Subcutaneous abdominal adipose tissue (tissue), 5 donors: Measurements from ENCODE around the gene EXD3.

ENCODE experiments used
- H3K27ac ChIP-seq: one replicate; pipeline ENCODE4 v1.7.0; 2013; ENCODE audit warnings: low read depth, mild to moderate bottlenecking, inconsistent platforms, low read length, moderate library complexity
- H3K27me3 ChIP-seq, 5 donors: one replicate each; pipeline ENCODE4 v1.7.0; 2013; ENCODE audit warnings: low read length in 5 of 5, inconsistent platforms in 1 of 5; ENCODE audit not compliant: control insufficient read depth in 5 of 5, insufficient read depth in 4 of 5
- H3K36me3 ChIP-seq, 5 donors: one replicate each; pipeline ENCODE4 v1.7.0; 2013; ENCODE audit warnings: low read length in 5 of 5; ENCODE audit not compliant: control insufficient read depth in 5 of 5, insufficient read depth in 5 of 5
- H3K4me1 ChIP-seq, 5 donors: one replicate each; pipeline ENCODE4 v1.7.0; 2013; ENCODE audit warnings: low read length in 5 of 5, mild to moderate bottlenecking in 3 of 5, moderate library complexity in 1 of 5; ENCODE audit not compliant: control insufficient read depth in 5 of 5, insufficient read depth in 5 of 5
- H3K4me3 ChIP-seq, 5 donors: one replicate each; pipeline ENCODE4 v1.7.0; 2013; ENCODE audit warnings: low read length in 5 of 5, low read depth in 1 of 5
- H3K9ac ChIP-seq, 5 donors: one replicate each; pipeline ENCODE4 v1.7.0; 2013; ENCODE audit warnings: low read length in 5 of 5, mild to moderate bottlenecking in 4 of 5, moderate library complexity in 3 of 5
- H3K9me3 ChIP-seq, 5 donors: one replicate each; pipeline ENCODE4 v1.7.0; 2013; ENCODE audit warnings: low read length in 5 of 5; ENCODE audit not compliant: control insufficient read depth in 5 of 5
- donor health status: healthy.
- donor health status: healthy.
- donor health status: healthy.
- donor health status: healthy.
- donor health status: healthy.

Gene EXD3

DNA sequence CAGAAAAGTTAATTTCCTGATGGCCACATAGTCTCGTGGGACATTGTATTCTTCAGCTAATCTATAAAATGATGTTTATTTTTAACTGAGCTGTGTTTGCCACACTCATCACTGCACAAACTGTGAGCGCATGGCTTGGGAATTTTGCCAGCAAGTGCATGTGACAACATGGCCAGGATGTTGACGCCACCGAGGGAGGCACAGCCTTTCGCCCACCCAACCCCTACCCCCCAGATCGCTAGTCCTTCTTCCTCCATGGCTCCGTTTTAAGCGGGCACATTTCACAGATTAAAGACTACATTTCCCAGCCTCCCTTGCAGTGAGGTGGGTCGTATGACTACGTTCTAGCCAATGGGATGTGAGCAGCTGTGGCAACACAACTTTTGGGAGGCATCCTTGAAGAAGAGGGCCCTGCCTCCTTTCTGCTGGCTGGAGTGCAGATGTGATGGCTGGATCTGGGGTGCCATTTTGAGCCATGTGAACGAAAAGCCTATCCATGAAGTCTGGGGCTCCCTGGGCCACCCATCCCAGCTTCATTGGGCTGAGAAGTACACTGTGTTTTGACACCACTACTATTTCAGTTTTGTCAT lies 128.8 kb downstream of the EXD3 start:
- H3K36me3 ChIP-seq = peaks cover 0 to 1% (median 0%) of the 10 kb centered on the region in 5 donors
- no peak overlapping the region for H3K27ac ChIP-seq
- H3K4me3 ChIP-seq = peak overlapping the region in 4 of 5 donors; percentile 4 to 44 (median 24)
- H3K27me3 ChIP-seq = peaks cover 23 to 46% (median 40%) of the 10 kb centered on the region in 5 donors
- H3K9me3 ChIP-seq = peaks cover 0 to 5% (median 4%) of the 10 kb centered on the region in 5 donors
- no peak overlapping the region for H3K9ac ChIP-seq
- H3K4me1 ChIP-seq = peaks cover 0 to 44% (median 36%) of the 10 kb centered on the region in 5 donors

GRCh38 chr9:137293482-137294090 lies 129.4 kb downstream of the EXD3 start:
- Histone ChIP-seq H3K36me3 (no peaks in the 10 kb centered on the region), H3K9me3 (peaks cover 0 to 5% (median 4%) of the 10 kb centered on the region in 5 donors), H3K4me1 (peaks cover 0 to 38% (median 30%) of the 10 kb centered on the region in 5 donors), H3K4me3 (peak overlapping the region in 3 of 5 donors; percentile 4 to 27 (median 20)), H3K9ac (no peak overlapping the region), H3K27me3 (peaks cover 17 to 40% (median 34%) of the 10 kb centered on the region in 5 donors), H3K27ac (no peak overlapping the region)

GRCh38 chr9:137293094-137293481 lies 129.9 kb downstream of the EXD3 start:
- Histone ChIP-seq H3K9me3 (peaks cover 0 to 5% (median 4%) of the 10 kb centered on the region in 5 donors), H3K27me3 (peaks cover 12 to 35% (median 29%) of the 10 kb centered on the region in 5 donors), H3K36me3 (no peaks in the 10 kb centered on the region), H3K27ac (no peak overlapping the region), H3K4me1 (peaks cover 0 to 33% (median 26%) of the 10 kb centered on the region in 5 donors), H3K4me3 (no peak overlapping the region), H3K9ac (no peak overlapping the region)

DNA sequence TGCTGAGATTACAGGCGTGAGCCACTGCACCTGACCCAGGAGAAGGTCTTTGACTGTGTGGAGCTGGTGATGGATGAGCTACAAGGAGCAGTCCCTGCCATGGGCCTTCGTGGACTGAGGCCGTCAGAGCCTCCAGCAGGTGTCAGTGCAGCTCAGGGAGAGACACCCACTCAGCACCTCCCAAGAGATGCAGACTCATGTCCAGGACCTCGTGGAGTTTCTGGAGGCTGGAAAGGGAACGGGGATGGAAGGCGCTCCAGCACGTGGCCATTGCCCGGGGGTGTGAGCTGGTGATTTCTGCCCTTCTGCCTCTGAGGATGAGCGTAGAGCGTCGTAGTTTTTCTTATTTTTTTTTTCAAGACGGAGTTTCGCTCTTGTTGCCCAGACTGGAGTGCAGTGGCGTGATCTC lies 136.0 kb downstream of the EXD3 start:
- no peaks in the 10 kb centered on the region for H3K9me3 ChIP-seq
- H3K27ac ChIP-seq = no peak overlapping the region
- H3K9ac ChIP-seq = no peak overlapping the region
- peaks cover 0 to 5% (median 0%) of the 10 kb centered on the region in 5 donors for H3K4me1 ChIP-seq
- no peaks in the 10 kb centered on the region for H3K36me3 ChIP-seq
- peaks cover 0 to 3% (median 0%) of the 10 kb centered on the region in 5 donors for H3K27me3 ChIP-seq
- H3K4me3 ChIP-seq = no peak overlapping the region

DNA sequence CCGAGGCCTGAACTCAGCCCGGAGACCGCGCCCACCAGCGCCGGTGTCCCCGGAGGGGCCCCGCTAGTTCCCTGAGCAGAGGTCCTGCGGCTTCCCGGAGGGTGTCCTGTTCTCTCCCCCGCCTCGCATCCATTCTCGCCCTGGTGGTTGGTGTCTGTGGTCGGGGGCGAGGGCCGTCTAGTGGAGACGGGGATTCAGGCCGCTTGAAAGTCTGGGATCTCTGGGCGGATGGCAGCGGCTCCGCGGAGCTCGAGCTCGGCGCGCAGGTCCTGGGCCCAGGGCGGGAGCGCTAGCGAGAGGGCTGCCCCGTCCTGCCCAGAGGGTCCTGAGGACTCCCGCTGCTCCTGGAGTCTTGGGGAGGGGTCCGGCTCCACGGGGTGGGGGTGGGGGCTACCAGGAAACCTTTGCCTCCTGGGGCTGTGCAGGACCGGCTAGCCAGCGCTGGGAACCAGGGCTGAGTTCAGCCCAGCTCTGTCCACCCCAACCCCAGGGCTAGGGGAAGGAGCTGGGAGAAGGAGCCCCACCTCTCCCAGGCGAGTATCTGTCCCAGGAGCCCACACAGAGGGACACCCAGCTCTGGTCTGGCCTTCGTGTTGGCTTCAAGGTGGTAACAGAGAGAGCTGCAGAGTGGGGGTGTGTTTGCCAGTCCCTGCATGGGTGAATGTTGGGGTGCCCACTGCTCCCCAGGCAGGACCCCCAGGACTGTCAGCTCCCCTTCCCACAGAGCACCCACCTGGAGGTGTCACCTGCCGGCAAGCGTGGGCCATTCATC lies 141.4 kb downstream of the EXD3 start:
- peaks cover 0 to 19% (median 8%) of the 10 kb centered on the region in 5 donors for H3K36me3 ChIP-seq
- H3K27me3 ChIP-seq = peaks cover 0 to 20% (median 10%) of the 10 kb centered on the region in 5 donors
- no peak overlapping the region for H3K27ac ChIP-seq
- H3K4me3 ChIP-seq = no peak overlapping the region
- no peak overlapping the region for H3K9ac ChIP-seq
- peaks cover 0 to 44% (median 27%) of the 10 kb centered on the region in 5 donors for H3K4me1 ChIP-seq
- H3K9me3 ChIP-seq = peaks cover 0 to 3% (median 0%) of the 10 kb centered on the region in 5 donors

GRCh38 chr9:137280474-137281344 lies 142.3 kb downstream of the EXD3 start:
- Histone ChIP-seq H3K9ac (no peak overlapping the region), H3K9me3 (peaks cover 0 to 3% (median 0%) of the 10 kb centered on the region in 5 donors), H3K4me1 (peaks cover 0 to 52% (median 35%) of the 10 kb centered on the region in 5 donors), H3K27me3 (peaks cover 0 to 20% (median 10%) of the 10 kb centered on the region in 5 donors), H3K4me3 (peak overlapping the region in 1 of 5 donors; percentile 34), H3K27ac (no peak overlapping the region), H3K36me3 (peaks cover 0 to 19% (median 8%) of the 10 kb centered on the region in 5 donors)

- peaks cover 0 to 3% (median 0%) of the 10 kb centered on the region in 5 donors for H3K9me3 ChIP-seq
- peaks cover 0 to 22% (median 10%) of the 10 kb centered on the region in 5 donors for H3K27me3 ChIP-seq
- no peak overlapping the region for H3K27ac ChIP-seq
- no peak overlapping the region for H3K4me3 ChIP-seq
- H3K9ac ChIP-seq = no peak overlapping the region
- peaks cover 0 to 58% (median 41%) of the 10 kb centered on the region in 5 donors for H3K4me1 ChIP-seq
- H3K36me3 ChIP-seq = peaks cover 0 to 19% (median 8%) of the 10 kb centered on the region in 5 donors
Measured at GRCh38 chr9:137279741-137280473, 143.1 kb downstream of the EXD3 start.

- peaks cover 0 to 22% (median 10%) of the 10 kb centered on the region in 5 donors for H3K27me3 ChIP-seq
- H3K36me3 ChIP-seq = peaks cover 0 to 19% (median 8%) of the 10 kb centered on the region in 5 donors
- H3K4me1 ChIP-seq = peaks cover 0 to 66% (median 48%) of the 10 kb centered on the region in 5 donors
- peaks cover 0 to 3% (median 0%) of the 10 kb centered on the region in 5 donors for H3K9me3 ChIP-seq
- no peak overlapping the region for H3K27ac ChIP-seq
- peak overlapping the region in 2 of 5 donors; percentile 42 to 68 for H3K4me3 ChIP-seq
- H3K9ac ChIP-seq = no peak overlapping the region
Measured at GRCh38 chr9:137278721-137279711, 143.9 kb downstream of the EXD3 start.
